HepG2 (cell line): Measurements from ENCODE around the gene DMKN. TPM values are rescaled to one million over a fixed set of nuclear protein-coding genes. Genes with fewer than 3 reads are reported as not detected.

Experiments used
- CBX1 ChIP-seq: IDR thresholded peaks from one replicate; pipeline ENCODE4 v1.6.1; 2016; ENCODE audit warnings: antibody characterized with exemption, low read depth
- ERF ChIP-seq: IDR thresholded peaks from 2 replicates; pipeline ENCODE4 v1.6.1; 2018; ENCODE audit warnings: missing biosample characterization, missing genetic modification reagents
- ESRRA ChIP-seq: sonication (generic); formaldehyde crosslinking; IDR thresholded peaks from 2 replicates; pipeline ENCODE4 v1.5.1; 2020; ENCODE audit warnings: mild to moderate bottlenecking, low read depth, missing genetic modification reagents
- FOXO1 ChIP-seq: sonication (generic); formaldehyde crosslinking; IDR thresholded peaks from 2 replicates; pipeline ENCODE4 v1.4.0; 2020; ENCODE audit warnings: missing genetic modification reagents
- HOXA9 ChIP-seq: sonication (generic); formaldehyde crosslinking; IDR thresholded peaks from 2 replicates; pipeline ENCODE4 v1.8.1; 2022; ENCODE audit warnings: missing genetic modification reagents, mild to moderate bottlenecking, moderate library complexity, borderline replicate concordance
- MAFK ChIP-seq, 2 experiments: IDR thresholded peaks in 1 of 2; conservative IDR thresholded peaks in 1 of 2; 2 replicates each; pipeline ENCODE4 v1.6.1; 2011; ENCODE audit warnings: improper control_type of control experiment in 2 of 2, low read length in 2 of 2
- MEIS2 ChIP-seq: sonication (generic); formaldehyde crosslinking; IDR thresholded peaks from 2 replicates; pipeline ENCODE4 v1.9.0; 2021; ENCODE audit warnings: mild to moderate bottlenecking, missing genetic modification reagents
- MIER2 ChIP-seq: IDR thresholded peaks from 2 replicates; pipeline ENCODE4 v1.6.1; 2016; ENCODE audit warnings: missing biosample characterization, missing genetic modification reagents
- MIXL1 ChIP-seq: IDR thresholded peaks from 2 replicates; pipeline ENCODE4 v1.6.1; 2016
- MYC ChIP-seq: sonication (generic); formaldehyde crosslinking; IDR thresholded peaks from 2 replicates; pipeline ENCODE4 v1.9.0; 2021; ENCODE audit warnings: missing genetic modification reagents, borderline replicate concordance
- NR2C2 ChIP-seq: sonication (generic); formaldehyde crosslinking; IDR thresholded peaks from 2 replicates; pipeline ENCODE4 v1.4.0; 2020; ENCODE audit warnings: missing genetic modification reagents, mild to moderate bottlenecking, moderate library complexity, borderline replicate concordance
- NR2F2 ChIP-seq: IDR thresholded peaks from 2 replicates; pipeline ENCODE4 v1.6.1; 2012; ENCODE audit warnings: low read depth, inconsistent platforms, borderline replicate concordance
- PITX1 ChIP-seq: sonication (generic); formaldehyde crosslinking; IDR thresholded peaks from 2 replicates; pipeline ENCODE4 v1.5.1; 2020; ENCODE audit warnings: mild to moderate bottlenecking, missing genetic modification reagents
- POLR2A ChIP-seq, 2 experiments: IDR thresholded peaks; 2 replicates each; pipeline ENCODE4 v1.6.1; 2011; ENCODE audit warnings: low read depth in 2 of 2, low read length in 2 of 2, mild to moderate bottlenecking in 1 of 2, moderate library complexity in 1 of 2; ENCODE audit not compliant: insufficient read depth in 1 of 2
- SMARCE1 ChIP-seq: fragments of 450-650 bp; IDR thresholded peaks from 2 replicates; pipeline ENCODE4 v1.6.1; 2017; ENCODE audit warnings: borderline replicate concordance
- SNAPC2 ChIP-seq: sonication (generic); formaldehyde crosslinking; IDR thresholded peaks from 2 replicates; pipeline ENCODE4 v1.8.1; 2022; ENCODE audit warnings: mild to moderate bottlenecking, missing genetic modification reagents
- SOX5 ChIP-seq: IDR thresholded peaks from 2 replicates; pipeline ENCODE4 v1.6.1; 2016; ENCODE audit warnings: borderline replicate concordance
- SUZ12 ChIP-seq: fragments of 150-350 bp; IDR thresholded peaks from 2 replicates; pipeline ENCODE4 v1.6.1; 2014; ENCODE audit warnings: low read depth, low read length
- U2AF2 ChIP-seq: fragments of 200-400 bp; formaldehyde crosslinking; IDR thresholded peaks from 2 replicates; pipeline ENCODE4 v1.6.1; 2017; ENCODE audit warnings: low read depth, mild to moderate bottlenecking, low read length
- YY1 ChIP-seq: IDR thresholded peaks from 2 replicates; pipeline ENCODE4 v1.6.1; 2011; ENCODE audit warnings: low read length, low read depth, moderate library complexity, mild to moderate bottlenecking; ENCODE audit not compliant: insufficient read depth, insufficient replicate concordance
- ZFX ChIP-seq: sonication (generic); formaldehyde crosslinking; IDR thresholded peaks from 2 replicates; pipeline ENCODE4 v1.4.0; 2020; ENCODE audit warnings: mild to moderate bottlenecking, low read depth, missing genetic modification reagents, moderate library complexity
- ZFY ChIP-seq: sonication (generic); formaldehyde crosslinking; IDR thresholded peaks from 2 replicates; pipeline ENCODE4 v1.4.0; 2020; ENCODE audit warnings: missing genetic modification reagents
- ZNF33A ChIP-seq: sonication (generic); formaldehyde crosslinking; IDR thresholded peaks from 2 replicates; pipeline ENCODE4 v1.5.1; 2020; ENCODE audit warnings: missing genetic modification reagents, mild to moderate bottlenecking, moderate library complexity, borderline replicate concordance
- ZNF777 ChIP-seq: sonication (generic); formaldehyde crosslinking; IDR thresholded peaks from 2 replicates; pipeline ENCODE4 v1.4.0; 2020; ENCODE audit warnings: missing genetic modification reagents
- ZNF891 ChIP-seq: sonication (generic); formaldehyde crosslinking; IDR thresholded peaks from 2 replicates; pipeline ENCODE4 v1.5.0; 2020; ENCODE audit warnings: mild to moderate bottlenecking, missing genetic modification reagents
- polyA plus RNA-seq, 8 experiments: library from polyadenylated mRNA; depleted of rRNA in 3 of 8; stranded (reverse) in 7 of 8; unstranded in 1 of 8; fragments of >200 nt; fragmentation: Illumina TruSeq in 4 of 8; extraction: Trizol in 4 of 8; gene quantifications; 2 replicates each; pipeline versions ENCODE4 v1.2.1 to v1.2.3, GENCODE V29; 2011 to 2016; ENCODE audit warnings: low read depth in 4 of 8, missing spikeins in 1 of 8, mixed read lengths in 1 of 8; ENCODE audit not compliant: insufficient read depth in 1 of 8
- total RNA-seq, 5 experiments: library from RNA; depleted of rRNA; stranded (reverse); fragments of >200 nt; fragmentation: Illumina TruSeq; extraction: Trizol; gene quantifications; 2 replicates each; pipeline ENCODE4 v1.2.3, GENCODE V29; 2016; ENCODE audit warnings: low read depth in 1 of 5
- TF ChIP-seq, protein P1 (sequence below): sonication (generic); formaldehyde crosslinking; IDR thresholded peaks from 2 replicates; pipeline ENCODE4 v1.4.0; 2020; ENCODE audit warnings: missing genetic modification reagents
- TF ChIP-seq, protein P2 (sequence below): IDR thresholded peaks from 2 replicates; pipeline ENCODE4 v1.6.1; 2016; ENCODE audit warnings: low read depth
- TF ChIP-seq, protein P3 (sequence below): sonication (generic); formaldehyde crosslinking; IDR thresholded peaks from 2 replicates; pipeline ENCODE4 v1.5.0; 2020; ENCODE audit warnings: missing genetic modification reagents, mild to moderate bottlenecking, borderline replicate concordance

Gene DMKN
- total and polyA plus RNA-seq, 2 of the 13 experiments (the other 11 are each of a cell fraction or from before 2014, with no cell fraction given) = 50.8 to 57.1 TPM

DNA sequence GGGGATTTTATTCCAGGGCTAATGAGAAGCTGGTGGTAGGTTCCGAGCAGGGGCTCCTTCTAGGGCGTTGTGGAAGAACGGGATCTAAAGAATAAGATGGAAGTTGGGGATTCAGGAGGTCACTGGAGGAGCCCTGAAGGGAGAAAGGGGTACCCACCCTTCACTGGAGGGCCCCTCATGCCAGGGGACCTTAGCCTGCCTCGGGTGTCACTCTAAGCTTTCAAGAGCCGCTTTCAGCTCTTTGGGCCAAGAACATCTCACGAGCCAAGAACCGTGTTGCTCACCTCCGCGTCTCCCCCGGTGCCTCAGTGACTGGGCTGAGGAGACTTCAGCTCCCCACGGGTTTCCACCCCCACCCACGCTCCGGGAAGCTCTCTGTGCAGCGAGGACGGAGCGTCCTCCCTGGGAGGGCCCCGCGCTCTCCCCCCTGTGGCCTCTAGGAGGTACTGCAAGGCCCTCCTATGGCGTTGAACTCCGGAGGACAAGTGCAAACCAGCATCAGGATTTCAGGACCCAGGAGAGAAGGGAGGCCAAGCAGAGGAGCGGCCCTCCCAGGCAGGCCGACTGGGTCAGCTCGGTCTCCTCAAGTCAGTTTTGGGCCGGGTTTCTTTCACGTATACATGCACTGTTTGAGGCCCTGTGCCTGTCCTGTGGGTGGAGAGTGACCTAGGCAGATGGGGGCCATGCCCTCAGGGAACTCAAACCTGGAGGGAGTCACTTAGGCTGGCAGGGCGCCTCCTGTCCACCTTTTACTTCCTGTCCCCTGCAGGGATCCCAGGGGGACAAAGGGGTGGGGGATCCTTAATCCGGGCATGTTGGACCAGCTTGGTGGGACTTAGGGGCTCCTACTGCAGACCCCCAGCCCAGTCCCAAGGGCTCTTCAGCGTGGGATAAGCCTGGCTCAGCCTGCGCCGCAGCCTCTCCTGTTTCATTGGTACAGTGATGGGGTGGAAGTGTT is 18.1 kb downstream of the DMKN start (continued):
- TF ChIP-seq ERF = 0 out of 2 replicates have a peak, but pooled peaks have one; percentile 29
- TF ChIP-seq SOX5 (CRISPR knock-in tag) = 0 out of 2 replicates have a peak, but pooled peaks have one; percentile 26
- TF ChIP-seq HOXA9 (CRISPR knock-in tag) = no peak
- no peak for TF ChIP-seq POLR2A (IDR thresholded peaks at IDR 0.05; ENCODE audit: insufficient read depth in 1 of 2, low read depth in 2 of 2, low read length in 2 of 2)
- TF ChIP-seq, protein P1, sequence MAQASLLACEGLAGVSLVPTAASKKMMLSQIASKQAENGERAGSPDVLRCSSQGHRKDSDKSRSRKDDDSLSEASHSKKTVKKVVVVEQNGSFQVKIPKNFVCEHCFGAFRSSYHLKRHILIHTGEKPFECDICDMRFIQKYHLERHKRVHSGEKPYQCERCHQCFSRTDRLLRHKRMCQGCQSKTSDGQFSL = no peak
- TF ChIP-seq MIXL1 (CRISPR knock-in tag) = no peak
- 0 out of 2 replicates have a peak, but pooled peaks have one; percentile 34 for TF ChIP-seq ESRRA (CRISPR knock-in tag)
- TF ChIP-seq U2AF2 = no peak
- no peak for TF ChIP-seq ZNF33A (CRISPR knock-in tag)
- no peak for TF ChIP-seq MEIS2 (CRISPR knock-in tag)
- no peak for TF ChIP-seq MAFK (conservative IDR thresholded peaks at IDR 0.05 in 1 of 2, IDR thresholded peaks at IDR 0.05 in 1 of 2; ENCODE audit: low read length in 2 of 2)
- TF ChIP-seq ZFX (CRISPR knock-in tag) = peak; percentile 63
- TF ChIP-seq, protein P2, sequence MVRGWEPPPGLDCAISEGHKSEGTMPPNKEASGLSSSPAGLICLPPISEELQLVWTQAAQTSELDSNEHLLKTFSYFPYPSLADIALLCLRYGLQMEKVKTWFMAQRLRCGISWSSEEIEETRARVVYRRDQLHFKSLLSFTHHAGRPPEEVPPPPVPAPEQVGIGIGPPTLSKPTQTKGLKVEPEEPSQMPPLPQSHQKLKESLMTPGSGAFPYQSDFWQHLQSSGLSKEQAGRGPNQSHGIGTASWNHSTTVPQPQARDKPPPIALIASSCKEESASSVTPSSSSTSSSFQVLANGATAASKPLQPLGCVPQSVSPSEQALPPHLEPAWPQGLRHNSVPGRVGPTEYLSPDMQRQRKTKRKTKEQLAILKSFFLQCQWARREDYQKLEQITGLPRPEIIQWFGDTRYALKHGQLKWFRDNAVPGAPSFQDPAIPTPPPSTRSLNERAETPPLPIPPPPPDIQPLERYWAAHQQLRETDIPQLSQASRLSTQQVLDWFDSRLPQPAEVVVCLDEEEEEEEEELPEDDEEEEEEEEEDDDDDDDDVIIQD (CRISPR knock-in tag) = 0 out of 2 replicates have a peak, but pooled peaks have one; percentile 34
- 0 out of 2 replicates have a peak, but pooled peaks have one; percentile 26 for TF ChIP-seq ZNF777 (CRISPR knock-in tag)
- no peak for TF ChIP-seq ZNF891
- no peak for TF ChIP-seq SNAPC2 (CRISPR knock-in tag)
- no peak for TF ChIP-seq CBX1
- TF ChIP-seq NR2C2 (CRISPR knock-in tag) = peak; percentile 32; the same call in 1 of the 2 replicates
- no peak for TF ChIP-seq FOXO1 (CRISPR knock-in tag)
- no peak for TF ChIP-seq NR2F2
- no peak for TF ChIP-seq PITX1 (CRISPR knock-in tag)
- no peak for TF ChIP-seq SMARCE1
- TF ChIP-seq MIER2 = 0 out of 2 replicates have a peak, but pooled peaks have one; percentile 36
- 0 out of 2 replicates have a peak, but pooled peaks have one; percentile 42 for TF ChIP-seq MYC
- peak; percentile 44 for TF ChIP-seq YY1
- peak; percentile 51 for TF ChIP-seq ZFY (CRISPR knock-in tag)
- TF ChIP-seq SUZ12 = no peak
- TF ChIP-seq, protein P3, sequence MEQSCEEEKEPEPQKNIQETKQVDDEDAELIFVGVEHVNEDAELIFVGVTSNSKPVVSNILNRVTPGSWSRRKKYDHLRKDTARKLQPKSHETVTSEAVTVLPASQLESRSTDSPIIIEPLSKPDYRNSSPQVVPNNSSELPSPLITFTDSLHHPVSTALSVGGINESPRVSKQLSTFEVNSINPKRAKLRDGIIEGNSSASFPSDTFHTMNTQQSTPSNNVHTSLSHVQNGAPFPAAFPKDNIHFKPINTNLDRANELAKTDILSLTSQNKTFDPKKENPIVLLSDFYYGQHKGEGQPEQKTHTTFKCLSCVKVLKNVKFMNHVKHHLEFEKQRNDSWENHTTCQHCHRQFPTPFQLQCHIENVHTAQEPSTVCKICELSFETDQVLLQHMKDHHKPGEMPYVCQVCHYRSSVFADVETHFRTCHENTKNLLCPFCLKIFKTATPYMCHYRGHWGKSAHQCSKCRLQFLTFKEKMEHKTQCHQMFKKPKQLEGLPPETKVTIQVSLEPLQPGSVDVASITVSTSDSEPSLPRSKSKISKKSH (CRISPR knock-in tag) = no peak; the same call in 1 of the 2 replicates
